ENCODE results near the gene PSEN1. TPM values are rescaled to one million over a fixed set of nuclear protein-coding genes. Genes with fewer than 3 reads are reported as not detected.
A peak's percentile ranks its signal among the peaks of the same experiment; 100 is the strongest.

PSEN1 gene
- total and polyA plus RNA-seq, 2 experiments from 2014 or later, result 14.6 to 35.7 TPM

DNA sequence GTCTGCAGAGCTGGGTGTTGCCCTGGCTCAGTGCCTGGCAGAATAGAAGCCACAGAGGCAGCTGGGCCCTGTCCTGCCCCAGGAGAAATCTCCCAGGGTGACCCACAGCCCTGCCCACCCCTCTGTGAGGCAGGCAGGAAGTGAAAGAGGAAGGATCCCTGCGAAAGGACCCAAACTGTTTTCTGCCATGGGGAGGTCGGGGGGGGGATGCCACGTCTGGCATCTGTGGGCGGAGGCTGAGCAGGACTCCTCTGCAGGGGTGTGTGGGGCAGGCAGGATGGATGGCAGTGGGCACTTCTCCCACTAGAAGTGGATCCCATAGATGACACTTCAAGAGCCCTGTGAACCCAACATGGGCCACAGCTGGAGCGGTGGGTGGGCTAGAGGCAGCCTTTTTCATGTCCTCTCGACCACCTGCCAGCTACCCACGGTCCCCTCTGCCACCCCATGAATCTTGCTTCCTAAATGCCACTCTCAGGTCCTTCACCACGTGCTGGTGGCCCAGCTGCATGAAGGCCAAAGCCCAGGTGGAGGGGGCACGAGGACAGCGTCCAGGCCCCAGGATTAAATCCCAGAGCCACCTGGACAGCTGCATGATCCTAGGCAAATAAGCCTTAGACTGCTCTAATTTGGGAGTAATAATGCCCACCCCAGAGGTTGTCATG, 104.6 kb downstream of the PSEN1 start (continued):
- TF ChIP-seq, protein P1, sequence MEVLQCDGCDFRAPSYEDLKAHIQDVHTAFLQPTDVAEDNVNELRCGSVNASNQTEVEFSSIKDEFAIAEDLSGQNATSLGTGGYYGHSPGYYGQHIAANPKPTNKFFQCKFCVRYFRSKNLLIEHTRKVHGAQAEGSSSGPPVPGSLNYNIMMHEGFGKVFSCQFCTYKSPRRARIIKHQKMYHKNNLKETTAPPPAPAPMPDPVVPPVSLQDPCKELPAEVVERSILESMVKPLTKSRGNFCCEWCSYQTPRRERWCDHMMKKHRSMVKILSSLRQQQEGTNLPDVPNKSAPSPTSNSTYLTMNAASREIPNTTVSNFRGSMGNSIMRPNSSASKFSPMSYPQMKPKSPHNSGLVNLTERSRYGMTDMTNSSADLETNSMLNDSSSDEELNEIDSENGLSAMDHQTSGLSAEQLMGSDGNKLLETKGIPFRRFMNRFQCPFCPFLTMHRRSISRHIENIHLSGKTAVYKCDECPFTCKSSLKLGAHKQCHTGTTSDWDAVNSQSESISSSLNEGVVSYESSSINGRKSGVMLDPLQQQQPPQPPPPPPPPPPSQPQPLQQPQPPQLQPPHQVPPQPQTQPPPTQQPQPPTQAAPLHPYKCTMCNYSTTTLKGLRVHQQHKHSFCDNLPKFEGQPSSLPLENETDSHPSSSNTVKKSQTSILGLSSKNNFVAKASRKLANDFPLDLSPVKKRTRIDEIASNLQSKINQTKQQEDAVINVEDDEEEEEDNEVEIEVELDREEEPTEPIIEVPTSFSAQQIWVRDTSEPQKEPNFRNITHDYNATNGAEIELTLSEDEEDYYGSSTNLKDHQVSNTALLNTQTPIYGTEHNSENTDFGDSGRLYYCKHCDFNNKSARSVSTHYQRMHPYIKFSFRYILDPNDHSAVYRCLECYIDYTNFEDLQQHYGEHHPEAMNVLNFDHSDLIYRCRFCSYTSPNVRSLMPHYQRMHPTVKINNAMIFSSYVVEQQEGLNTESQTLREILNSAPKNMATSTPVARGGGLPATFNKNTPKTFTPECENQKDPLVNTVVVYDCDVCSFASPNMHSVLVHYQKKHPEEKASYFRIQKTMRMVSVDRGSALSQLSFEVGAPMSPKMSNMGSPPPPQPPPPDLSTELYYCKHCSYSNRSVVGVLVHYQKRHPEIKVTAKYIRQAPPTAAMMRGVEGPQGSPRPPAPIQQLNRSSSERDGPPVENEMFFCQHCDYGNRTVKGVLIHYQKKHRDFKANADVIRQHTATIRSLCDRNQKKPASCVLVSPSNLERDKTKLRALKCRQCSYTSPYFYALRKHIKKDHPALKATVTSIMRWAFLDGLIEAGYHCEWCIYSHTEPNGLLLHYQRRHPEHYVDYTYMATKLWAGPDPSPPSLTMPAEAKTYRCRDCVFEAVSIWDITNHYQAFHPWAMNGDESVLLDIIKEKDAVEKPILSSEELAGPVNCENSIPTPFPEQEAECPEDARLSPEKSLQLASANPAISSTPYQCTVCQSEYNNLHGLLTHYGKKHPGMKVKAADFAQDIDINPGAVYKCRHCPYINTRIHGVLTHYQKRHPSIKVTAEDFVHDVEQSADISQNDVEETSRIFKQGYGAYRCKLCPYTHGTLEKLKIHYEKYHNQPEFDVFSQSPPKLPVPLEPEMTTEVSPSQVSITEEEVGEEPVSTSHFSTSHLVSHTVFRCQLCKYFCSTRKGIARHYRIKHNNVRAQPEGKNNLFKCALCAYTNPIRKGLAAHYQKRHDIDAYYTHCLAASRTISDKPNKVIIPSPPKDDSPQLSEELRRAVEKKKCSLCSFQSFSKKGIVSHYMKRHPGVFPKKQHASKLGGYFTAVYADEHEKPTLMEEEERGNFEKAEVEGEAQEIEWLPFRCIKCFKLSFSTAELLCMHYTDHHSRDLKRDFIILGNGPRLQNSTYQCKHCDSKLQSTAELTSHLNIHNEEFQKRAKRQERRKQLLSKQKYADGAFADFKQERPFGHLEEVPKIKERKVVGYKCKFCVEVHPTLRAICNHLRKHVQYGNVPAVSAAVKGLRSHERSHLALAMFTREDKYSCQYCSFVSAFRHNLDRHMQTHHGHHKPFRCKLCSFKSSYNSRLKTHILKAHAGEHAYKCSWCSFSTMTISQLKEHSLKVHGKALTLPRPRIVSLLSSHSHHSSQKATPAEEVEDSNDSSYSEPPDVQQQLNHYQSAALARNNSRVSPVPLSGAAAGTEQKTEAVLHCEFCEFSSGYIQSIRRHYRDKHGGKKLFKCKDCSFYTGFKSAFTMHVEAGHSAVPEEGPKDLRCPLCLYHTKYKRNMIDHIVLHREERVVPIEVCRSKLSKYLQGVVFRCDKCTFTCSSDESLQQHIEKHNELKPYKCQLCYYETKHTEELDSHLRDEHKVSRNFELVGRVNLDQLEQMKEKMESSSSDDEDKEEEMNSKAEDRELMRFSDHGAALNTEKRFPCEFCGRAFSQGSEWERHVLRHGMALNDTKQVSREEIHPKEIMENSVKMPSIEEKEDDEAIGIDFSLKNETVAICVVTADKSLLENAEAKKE (CRISPR knock-in tag; IDR thresholded peaks at IDR 0.05), result no peak
- TF ChIP-seq, protein P2, sequence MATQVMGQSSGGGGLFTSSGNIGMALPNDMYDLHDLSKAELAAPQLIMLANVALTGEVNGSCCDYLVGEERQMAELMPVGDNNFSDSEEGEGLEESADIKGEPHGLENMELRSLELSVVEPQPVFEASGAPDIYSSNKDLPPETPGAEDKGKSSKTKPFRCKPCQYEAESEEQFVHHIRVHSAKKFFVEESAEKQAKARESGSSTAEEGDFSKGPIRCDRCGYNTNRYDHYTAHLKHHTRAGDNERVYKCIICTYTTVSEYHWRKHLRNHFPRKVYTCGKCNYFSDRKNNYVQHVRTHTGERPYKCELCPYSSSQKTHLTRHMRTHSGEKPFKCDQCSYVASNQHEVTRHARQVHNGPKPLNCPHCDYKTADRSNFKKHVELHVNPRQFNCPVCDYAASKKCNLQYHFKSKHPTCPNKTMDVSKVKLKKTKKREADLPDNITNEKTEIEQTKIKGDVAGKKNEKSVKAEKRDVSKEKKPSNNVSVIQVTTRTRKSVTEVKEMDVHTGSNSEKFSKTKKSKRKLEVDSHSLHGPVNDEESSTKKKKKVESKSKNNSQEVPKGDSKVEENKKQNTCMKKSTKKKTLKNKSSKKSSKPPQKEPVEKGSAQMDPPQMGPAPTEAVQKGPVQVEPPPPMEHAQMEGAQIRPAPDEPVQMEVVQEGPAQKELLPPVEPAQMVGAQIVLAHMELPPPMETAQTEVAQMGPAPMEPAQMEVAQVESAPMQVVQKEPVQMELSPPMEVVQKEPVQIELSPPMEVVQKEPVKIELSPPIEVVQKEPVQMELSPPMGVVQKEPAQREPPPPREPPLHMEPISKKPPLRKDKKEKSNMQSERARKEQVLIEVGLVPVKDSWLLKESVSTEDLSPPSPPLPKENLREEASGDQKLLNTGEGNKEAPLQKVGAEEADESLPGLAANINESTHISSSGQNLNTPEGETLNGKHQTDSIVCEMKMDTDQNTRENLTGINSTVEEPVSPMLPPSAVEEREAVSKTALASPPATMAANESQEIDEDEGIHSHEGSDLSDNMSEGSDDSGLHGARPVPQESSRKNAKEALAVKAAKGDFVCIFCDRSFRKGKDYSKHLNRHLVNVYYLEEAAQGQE (IDR thresholded peaks at IDR 0.05; ENCODE audit: unreplicated experiment), result no peak

DNA sequence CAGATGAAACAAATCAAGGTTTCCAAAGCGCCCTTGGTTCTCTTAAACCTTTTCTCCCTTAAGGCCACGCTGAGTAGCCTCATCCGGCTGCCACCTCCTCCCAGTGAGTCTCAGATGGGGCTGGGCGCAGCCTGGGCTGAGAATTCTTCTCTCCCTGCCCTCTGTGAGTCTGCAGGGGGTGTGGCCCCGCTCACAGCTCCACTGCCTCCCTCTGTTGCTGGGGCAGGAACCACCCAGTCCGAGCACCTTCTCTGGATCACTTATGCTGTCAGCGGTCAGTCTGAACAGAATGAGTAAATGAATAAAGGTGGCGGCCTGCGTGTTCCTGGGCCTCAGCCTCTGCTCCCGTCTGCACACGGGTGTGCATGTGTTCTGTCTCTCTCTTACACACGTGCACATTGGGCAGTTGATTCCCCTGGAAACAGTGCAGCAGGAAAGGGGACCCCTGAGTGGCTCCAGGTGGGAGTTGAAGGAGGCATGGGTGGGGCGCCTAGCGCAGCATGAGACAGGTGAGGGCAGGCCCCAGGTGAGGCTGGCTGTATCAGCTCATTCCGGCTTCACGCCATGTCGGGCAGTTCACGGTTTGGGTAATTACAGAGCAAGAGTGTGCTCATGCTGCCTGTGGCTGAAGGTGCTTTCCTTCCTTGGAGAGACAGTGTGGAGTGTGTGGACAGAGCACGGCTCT, 105.3 kb downstream of the PSEN1 start:
- H3K27ac Mint-ChIP-seq, result no peak overlapping the region
- 0 out of 2 replicates have a peak, but pooled peaks cover 3% of the 10 kb centered on the region for H3K79me2 ChIP-seq (replicated peaks; ENCODE audit: insufficient read depth)
- no peak overlapping the region for H3K4me3 ChIP-seq
- H3K27me3 ChIP-seq (ENCODE audit: insufficient read depth), result peaks cover 49% of the 10 kb centered on the region
- peak; percentile 56 for DNase-seq (ENCODE audit: low spot score)
- H3K4me1 ChIP-seq (ENCODE audit: insufficient read depth), result peaks cover 36% of the 10 kb centered on the region
- H3K27me3 Mint-ChIP-seq (ENCODE audit: insufficient read depth, low read depth, poor library complexity), result peaks cover 26% of the 10 kb centered on the region
- H3K4me1 Mint-ChIP-seq, result peaks cover 29% of the 10 kb centered on the region
- peak overlapping the region; percentile 38; the same call in 1 of the 2 replicates for H3K4me2 ChIP-seq
- no peaks in the 10 kb centered on the region for H3K36me3 ChIP-seq (ENCODE audit: insufficient read depth)
- no peak for ATAC-seq
- H3K27ac ChIP-seq (ENCODE audit: low read depth), result no peak overlapping the region
- H2AFZ ChIP-seq, result no peak overlapping the region
- H3F3A ChIP-seq (replicated peaks; ENCODE audit: low read depth), result peaks cover 7% of the 10 kb centered on the region
- H4K20me1 ChIP-seq (replicated peaks; ENCODE audit: insufficient read depth), result peaks cover 3% of the 10 kb centered on the region; the same call in 1 of the 2 replicates
- H3K9me2 ChIP-seq (ENCODE audit: insufficient read depth), result no peaks in the 10 kb centered on the region
- no peaks in the 10 kb centered on the region; the same call in 2 of the 3 replicates for H3K9me3 Mint-ChIP-seq
- peaks cover 8% of the 10 kb centered on the region for H3K36me3 Mint-ChIP-seq (ENCODE audit: low read depth)
- no peak overlapping the region for H3K4me3 Mint-ChIP-seq
- no peak for TF ChIP-seq STAT1 (IDR thresholded peaks at IDR 0.05; ENCODE audit: unreplicated experiment)
- TF ChIP-seq, protein P1 (CRISPR knock-in tag; IDR thresholded peaks at IDR 0.05), result no peak
